ENCODE data around the gene GNAI3. TPM values are rescaled to one million over a fixed set of nuclear protein-coding genes. Genes with fewer than 3 reads are reported as not detected.

Gene GNAI3
- total and polyA plus RNA-seq, 2 of the 13 experiments (the other 11 are each of a cell fraction or from before 2014, with no cell fraction given), result 4.3 to 9.0 TPM

- TF ChIP-seq ZNF407 (CRISPR knock-in tag; IDR thresholded peaks at IDR 0.05; ENCODE audit: not compliant biosample characterization), result no peak
- no peak for TF ChIP-seq SNAPC2 (CRISPR knock-in tag; IDR thresholded peaks at IDR 0.05)
- TF ChIP-seq ZNF142 (CRISPR knock-in tag; IDR thresholded peaks at IDR 0.05), result no peak
- TF ChIP-seq ZNF75D (CRISPR knock-in tag; IDR thresholded peaks at IDR 0.05; ENCODE audit: borderline replicate concordance), result no peak
- TF ChIP-seq GMEB1 (CRISPR knock-in tag; IDR thresholded peaks at IDR 0.05; ENCODE audit: borderline replicate concordance), result no peak
- TF ChIP-seq NR2C2 (CRISPR knock-in tag; IDR thresholded peaks at IDR 0.05; ENCODE audit: borderline replicate concordance), result no peak
- no peak for TF ChIP-seq ONECUT2 (CRISPR knock-in tag; IDR thresholded peaks at IDR 0.05)
- TF ChIP-seq ZNF253 (CRISPR knock-in tag; IDR thresholded peaks at IDR 0.05; ENCODE audit: borderline replicate concordance), result no peak
Measured at GRCh38 chr1:109543988-109544735, 4.3 kb upstream of the GNAI3 start (continued).
